22Rv1 (cell line): Measurements from ENCODE around the gene RIC8B.

ENCODE experiments used
- ZFX ChIP-seq: fragments of 450-650 bp; IDR thresholded peaks from 2 replicates; pipeline ENCODE4 v1.6.1; 2017; ENCODE audit warnings: antibody characterized with exemption, borderline replicate concordance
- TF ChIP-seq, protein P1 (sequence below): fragments of 450-650 bp; IDR thresholded peaks from 2 replicates; pipeline ENCODE4 v1.5.1; 2017; ENCODE audit warnings: mild to moderate bottlenecking

- TF ChIP-seq, protein P1, sequence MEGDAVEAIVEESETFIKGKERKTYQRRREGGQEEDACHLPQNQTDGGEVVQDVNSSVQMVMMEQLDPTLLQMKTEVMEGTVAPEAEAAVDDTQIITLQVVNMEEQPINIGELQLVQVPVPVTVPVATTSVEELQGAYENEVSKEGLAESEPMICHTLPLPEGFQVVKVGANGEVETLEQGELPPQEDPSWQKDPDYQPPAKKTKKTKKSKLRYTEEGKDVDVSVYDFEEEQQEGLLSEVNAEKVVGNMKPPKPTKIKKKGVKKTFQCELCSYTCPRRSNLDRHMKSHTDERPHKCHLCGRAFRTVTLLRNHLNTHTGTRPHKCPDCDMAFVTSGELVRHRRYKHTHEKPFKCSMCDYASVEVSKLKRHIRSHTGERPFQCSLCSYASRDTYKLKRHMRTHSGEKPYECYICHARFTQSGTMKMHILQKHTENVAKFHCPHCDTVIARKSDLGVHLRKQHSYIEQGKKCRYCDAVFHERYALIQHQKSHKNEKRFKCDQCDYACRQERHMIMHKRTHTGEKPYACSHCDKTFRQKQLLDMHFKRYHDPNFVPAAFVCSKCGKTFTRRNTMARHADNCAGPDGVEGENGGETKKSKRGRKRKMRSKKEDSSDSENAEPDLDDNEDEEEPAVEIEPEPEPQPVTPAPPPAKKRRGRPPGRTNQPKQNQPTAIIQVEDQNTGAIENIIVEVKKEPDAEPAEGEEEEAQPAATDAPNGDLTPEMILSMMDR, result no peak
- TF ChIP-seq ZFX, result no peak
These were observed 31.1 kb upstream of the RIC8B start for GRCh38 chr12:106743270-106743988.
